ENCODE measurements around the gene BEST1. TPM values are rescaled to one million over a fixed set of nuclear protein-coding genes. Genes with fewer than 3 reads are reported as not detected.

Gene BEST1
- total and polyA plus RNA-seq, 2 of the 13 experiments (the other 11 are each of a cell fraction or from before 2014, with no cell fraction given): 0.09 to 0.65 TPM

- TF ChIP-seq STAT6 (CRISPR knock-in tag; IDR thresholded peaks at IDR 0.05; ENCODE audit: borderline replicate concordance) (no peak), ZNF670 (CRISPR knock-in tag; IDR thresholded peaks at IDR 0.05; ENCODE audit: borderline replicate concordance) (peak; percentile 76; the same call in 1 of the 2 replicates), KAT8 (CRISPR knock-in tag; IDR thresholded peaks at IDR 0.05) (peak; percentile 49), IKZF5 (CRISPR knock-in tag; IDR thresholded peaks at IDR 0.05) (0 out of 2 replicates have a peak, but pooled peaks have one; percentile 31), E2F2 (CRISPR knock-in tag; IDR thresholded peaks at IDR 0.05; ENCODE audit: borderline replicate concordance) (no peak), ASH2L (IDR thresholded peaks at IDR 0.05; ENCODE audit: insufficient read length, low read depth, low read length) (peak; percentile 56), TFE3 (CRISPR knock-in tag; IDR thresholded peaks at IDR 0.05) (peak; percentile 46; the same call in 1 of the 2 replicates), ZBTB25 (CRISPR knock-in tag; IDR thresholded peaks at IDR 0.05) (0 out of 2 replicates have a peak, but pooled peaks have one; percentile 44), FOXA3 (CRISPR knock-in tag; IDR thresholded peaks at IDR 0.05) (peak; percentile 24; the same call in 1 of the 2 replicates), KMT2B (CRISPR knock-in tag; IDR thresholded peaks at IDR 0.05) (peak; percentile 41), SOX5 (CRISPR knock-in tag; IDR thresholded peaks at IDR 0.05; ENCODE audit: borderline replicate concordance) (peak; percentile 66; the same call in 1 of the 2 replicates), ZFY (CRISPR knock-in tag; IDR thresholded peaks at IDR 0.05) (peak; percentile 93), POGZ (CRISPR knock-in tag; IDR thresholded peaks at IDR 0.05) (peak; percentile 25; the same call in 1 of the 2 replicates), RBM39 (IDR thresholded peaks at IDR 0.05; ENCODE audit: low read depth, low read length, poor library complexity, severe bottlenecking) (no peak), ZFP37 (CRISPR knock-in tag; IDR thresholded peaks at IDR 0.05; ENCODE audit: borderline replicate concordance) (peak; percentile 54; the same call in 1 of the 2 replicates), KDM4B (CRISPR knock-in tag; IDR thresholded peaks at IDR 0.05) (no peak), ZFAT (CRISPR knock-in tag; conservative IDR thresholded peaks at IDR 0.05) (no peak), NCOA2 (CRISPR knock-in tag; IDR thresholded peaks at IDR 0.05) (peak; percentile 69; the same call in 1 of the 2 replicates), CHD4 (IDR thresholded peaks at IDR 0.05; ENCODE audit: borderline replicate concordance, low read length) (no peak), KDM6A (CRISPR knock-in tag; IDR thresholded peaks at IDR 0.05; ENCODE audit: low read depth) (0 out of 2 replicates have a peak, but pooled peaks have one; percentile 43), GLI4 (CRISPR knock-in tag; IDR thresholded peaks at IDR 0.05; ENCODE audit: borderline replicate concordance) (0 out of 2 replicates have a peak, but pooled peaks have one; percentile 4), ZIK1 (CRISPR knock-in tag; IDR thresholded peaks at IDR 0.05; ENCODE audit: borderline replicate concordance, low read depth) (peak; percentile 29; the same call in 1 of the 2 replicates)
Measured at GRCh38 chr11:62001450-62002191, 51.5 kb downstream of the BEST1 start (continued).
